ENCODE measurements around the gene EFL1.

Gene EFL1

DNA sequence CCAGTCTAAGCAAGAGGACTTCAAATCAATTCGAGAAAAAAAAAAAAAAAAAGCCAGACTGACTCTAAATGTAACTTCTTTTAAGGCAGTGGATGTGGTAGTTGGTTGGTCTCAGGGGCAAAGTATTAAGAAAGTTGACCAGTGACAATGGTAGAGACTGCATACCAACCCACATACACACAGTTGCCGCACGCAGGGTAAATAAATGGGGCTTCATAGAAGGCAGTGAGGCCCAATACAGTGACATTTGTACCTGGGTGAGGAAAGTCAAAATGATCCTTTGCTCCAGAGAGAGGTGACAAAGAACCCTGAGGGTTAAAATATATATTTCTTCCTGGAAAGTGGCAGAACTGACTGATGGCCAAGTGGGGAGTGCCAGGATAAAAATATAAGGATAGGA is 116.0 kb downstream of the EFL1 start:
- no peak for DNase-seq

DNA sequence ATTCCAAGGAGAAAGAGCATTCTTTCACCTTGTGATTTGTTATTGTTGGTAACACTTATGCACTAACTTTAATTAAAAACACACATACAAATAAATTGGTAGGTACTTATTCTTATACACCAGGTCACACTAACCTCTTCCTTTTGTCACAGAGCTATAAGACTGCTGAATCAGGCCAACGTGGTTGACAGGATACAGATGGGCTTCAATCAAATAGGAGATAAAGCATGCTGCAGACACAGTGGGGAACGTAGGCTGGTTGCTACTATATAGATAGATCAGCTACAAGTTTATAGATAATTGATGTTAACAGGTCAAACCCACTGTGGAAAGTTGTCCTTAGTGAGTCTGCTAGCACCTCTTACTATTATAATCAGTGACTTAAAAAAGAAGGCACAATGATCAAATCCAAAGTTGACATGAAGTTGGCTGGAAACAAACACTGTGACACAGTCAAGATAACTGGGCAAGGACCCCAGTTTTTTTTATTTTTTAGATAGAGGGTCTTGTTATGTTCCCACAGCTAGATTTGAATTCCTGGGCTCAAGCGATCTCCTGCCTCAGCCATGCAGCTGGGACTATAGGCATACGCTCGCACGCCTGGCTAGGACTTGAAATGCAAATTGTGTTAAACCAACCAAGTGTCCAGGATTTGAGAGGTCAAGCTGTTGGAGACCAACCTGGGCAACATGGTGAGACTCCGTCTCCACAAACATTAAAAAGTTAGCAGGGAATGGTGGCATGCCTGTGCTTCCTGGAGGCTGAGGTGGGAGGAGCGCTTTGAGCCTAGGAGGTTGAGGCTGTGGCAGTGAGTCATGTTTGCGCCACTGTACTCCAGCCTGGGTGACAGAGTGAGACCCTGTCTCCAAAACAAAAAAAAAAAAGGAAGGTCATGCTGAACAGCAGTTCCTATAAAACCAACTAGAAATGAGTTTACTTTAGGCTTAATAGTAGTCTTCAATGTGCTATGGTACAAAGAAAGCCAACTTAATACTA is 118.8 kb downstream of the EFL1 start:
- DNase-seq, result no peak

DNA sequence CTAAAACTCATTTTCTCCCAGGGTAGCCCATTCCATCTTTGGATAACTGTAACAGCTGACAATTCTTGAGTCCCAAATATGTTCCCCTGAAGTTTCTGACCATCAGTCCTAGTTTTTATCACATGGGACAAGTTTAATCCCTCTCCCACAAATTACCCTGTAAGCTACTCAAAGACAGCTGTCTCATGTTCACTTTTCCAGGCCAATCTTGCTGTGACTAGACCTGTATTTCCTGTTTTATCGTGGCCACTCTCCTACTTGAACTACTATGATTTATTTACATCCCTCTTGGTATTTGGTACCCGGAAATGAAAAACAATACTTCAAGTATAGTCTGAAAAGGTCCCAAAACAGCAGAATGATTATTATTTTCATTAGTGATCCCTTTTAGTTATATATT is 121.6 kb downstream of the EFL1 start:
- no peak for DNase-seq

DNA sequence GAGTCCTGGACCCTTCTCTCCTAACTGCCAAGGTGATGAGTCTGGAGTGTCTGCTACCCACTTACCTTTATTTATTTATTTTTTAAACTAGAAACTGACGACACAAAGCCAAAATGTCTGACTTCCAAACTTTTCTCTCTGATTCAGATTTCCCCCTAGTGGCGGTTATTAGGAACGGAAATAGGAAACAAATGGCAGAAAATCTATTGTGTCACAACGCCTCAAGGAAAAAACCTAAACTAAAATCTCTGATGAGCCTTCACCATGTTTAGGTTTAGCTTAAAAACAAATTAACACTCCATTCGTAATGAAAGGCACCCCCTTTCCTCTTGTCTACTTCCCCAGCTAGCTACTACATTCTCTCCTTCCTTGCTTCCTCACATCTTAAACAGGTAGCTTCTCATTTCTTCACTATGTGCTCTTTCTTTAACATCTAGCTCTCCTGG is 122.7 kb downstream of the EFL1 start:
- no peak for DNase-seq

DNA sequence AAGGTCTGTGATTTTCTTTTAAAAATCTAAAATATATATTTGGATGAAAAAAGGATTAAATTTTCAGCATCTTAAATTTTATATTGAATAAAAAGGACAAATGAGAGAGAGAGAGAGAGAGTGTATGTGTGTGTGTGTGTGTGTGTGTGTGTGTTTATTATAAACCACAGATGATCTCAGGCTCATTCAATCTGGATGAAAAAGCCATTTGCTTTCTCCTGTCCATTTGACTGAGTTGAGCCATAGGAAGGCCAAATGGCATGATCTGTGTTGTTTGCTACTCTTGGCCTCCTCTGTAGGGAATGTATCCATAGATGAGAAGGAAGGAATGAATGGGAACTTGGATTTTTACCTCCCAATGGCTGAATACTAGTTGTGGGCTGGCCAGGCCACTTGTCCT is 124.2 kb downstream of the EFL1 start:
- DNase-seq, result no peak

DNA sequence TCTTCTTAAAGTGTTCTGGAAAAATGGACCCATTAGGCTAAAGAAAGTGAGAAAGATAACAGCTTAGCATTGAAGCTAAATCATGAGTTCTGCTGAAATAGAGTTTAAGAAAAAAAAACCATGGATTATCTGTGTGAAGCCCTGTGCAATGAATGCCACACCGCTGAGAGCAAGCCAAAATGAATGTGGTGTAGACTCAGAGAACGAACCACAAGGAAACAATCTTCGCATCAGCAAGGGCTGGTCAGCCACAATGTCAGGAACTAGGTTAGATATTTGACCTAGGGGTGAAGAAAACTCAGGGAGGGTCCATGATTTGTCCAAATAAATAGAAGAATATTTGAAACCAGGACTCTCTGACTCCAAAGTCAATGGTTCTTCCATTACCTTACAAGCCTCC is 125.3 kb downstream of the EFL1 start:
- no peak for DNase-seq

DNA sequence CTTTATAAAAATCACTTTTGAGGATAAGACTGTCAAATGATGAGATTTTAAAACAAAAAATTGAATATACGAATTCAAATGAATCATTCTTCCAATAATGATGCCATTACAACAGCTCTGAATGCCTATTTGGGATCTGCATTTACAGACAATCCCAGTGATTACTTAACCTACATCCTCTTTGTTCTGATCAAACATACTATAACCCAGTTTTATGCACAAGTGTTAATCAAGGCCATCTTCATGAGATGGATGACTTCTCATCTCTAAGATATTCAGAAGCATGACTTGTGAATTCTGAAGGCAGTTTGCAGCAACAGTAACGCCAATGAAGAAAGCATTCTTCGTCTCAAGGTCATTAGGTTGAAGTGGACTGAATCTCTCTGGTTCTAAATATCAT is 126.4 kb downstream of the EFL1 start:
- DNase-seq, result no peak

DNA sequence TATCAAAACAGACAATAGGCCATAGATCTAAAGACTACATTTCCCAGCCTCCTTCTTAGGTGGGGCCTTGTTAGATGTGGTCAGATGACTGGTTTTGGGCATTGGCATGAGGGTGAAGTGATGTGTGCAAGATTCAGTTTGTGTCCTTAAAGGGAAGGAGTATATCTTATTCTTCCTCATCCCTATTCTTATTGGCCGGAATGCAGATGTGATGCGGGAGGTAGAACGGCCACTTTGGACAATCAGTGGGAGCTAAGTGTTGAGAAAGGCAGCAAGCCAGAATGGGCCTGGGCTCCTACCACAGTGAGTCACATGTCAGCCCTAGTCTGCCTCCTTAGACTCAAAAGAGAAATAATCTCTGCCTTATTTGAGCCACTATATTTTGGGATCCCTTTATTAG is 126.9 kb downstream of the EFL1 start:
- no peak for DNase-seq

DNA sequence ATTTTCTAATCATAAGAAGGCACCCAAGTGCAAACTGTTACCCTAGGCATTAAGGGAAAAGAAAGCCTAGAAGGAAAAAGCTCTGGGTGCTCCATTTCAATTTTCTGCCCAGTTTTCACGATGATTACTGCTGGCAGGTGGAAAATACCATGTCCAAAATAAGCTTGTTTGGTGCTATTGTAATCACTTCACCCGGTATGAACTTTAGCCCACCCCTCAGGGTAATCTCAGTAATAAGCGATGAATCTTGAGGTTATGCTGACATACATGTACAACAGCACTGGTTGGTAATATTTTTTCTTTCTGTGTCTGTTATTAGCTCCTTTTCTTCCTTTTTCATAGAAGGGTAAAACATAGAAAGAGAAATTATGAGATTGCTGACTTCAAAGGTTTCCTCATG is 128.1 kb downstream of the EFL1 start:
- DNase-seq, result no peak

DNA sequence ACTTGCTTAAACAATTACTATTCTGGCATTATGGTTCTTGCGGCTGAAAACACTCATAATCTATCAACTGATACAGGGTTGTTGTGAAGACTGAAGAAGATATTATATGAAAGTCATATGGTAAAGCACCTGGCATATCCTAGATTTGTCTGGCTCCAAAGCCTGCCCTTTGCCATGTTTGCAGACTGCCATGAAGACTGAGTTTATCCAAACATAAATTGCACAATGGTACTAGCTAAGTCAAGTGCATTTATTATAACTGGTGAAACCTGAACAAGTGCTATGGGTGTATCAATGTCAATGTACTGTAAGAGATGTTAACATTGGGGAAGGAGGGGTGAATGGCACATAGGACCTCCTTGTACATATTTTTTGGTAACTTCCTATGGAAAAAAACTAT is 129.3 kb downstream of the EFL1 start:
- DNase-seq, result no peak

DNA sequence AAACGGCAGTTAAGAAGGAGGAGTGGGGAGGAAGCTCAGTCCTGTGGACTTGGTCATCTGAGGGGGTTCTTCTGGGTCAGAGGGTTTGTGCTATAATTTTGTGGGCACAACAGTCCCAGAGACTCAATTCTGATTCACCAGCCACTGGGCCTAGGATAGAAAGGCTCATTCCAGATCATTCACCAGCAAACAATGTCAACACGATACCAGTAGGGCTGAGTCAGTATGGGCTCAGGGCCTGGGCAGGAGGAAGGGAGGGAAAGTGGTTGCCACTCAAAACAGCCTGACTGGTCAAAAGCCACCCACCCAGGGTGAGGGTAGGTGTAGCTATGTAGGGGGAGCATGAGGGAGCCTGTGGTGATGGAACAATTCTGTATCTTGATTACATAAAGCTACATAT is 129.8 kb downstream of the EFL1 start:
- DNase-seq, result no peak

DNA sequence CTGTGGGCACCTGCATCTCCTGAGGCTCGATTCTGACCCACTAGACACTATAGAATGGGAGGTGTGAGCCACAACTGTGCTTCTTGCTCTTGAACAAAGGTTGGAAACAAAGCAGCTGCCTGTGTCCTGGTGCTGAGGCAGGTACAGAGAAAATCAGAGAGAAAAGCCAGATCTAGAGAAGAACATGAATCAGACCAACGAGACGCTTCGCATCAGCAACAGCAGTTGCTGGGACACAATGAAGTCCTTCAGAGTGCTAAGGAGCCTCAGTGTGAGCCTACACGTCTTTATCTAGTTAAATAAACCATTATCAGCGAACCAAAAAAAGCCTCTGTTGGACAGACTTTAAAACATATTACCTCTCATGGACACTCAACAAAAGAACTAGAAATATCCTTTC is 130.4 kb downstream of the EFL1 start:
- DNase-seq, result no peak

DNA sequence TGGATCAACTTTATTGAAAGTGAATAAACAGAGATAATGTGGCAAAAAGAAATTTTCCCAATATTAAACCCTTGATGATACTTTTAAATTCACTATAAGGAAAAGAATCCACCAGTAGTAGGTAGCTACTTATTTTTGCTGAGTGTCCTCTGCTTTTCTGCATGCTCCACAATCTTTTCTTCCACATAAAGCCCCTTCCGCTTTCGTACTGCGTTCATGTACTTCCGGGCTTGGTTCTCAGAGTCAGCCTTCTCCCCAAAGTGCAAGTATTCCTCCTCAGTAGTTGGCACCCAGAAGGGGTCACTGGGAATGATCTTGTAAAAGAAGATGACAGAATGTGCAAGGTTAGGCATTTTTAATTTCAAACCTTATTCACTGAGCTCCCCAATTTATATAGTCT is 132.3 kb downstream of the EFL1 start:
- DNase-seq, result no peak

DNA sequence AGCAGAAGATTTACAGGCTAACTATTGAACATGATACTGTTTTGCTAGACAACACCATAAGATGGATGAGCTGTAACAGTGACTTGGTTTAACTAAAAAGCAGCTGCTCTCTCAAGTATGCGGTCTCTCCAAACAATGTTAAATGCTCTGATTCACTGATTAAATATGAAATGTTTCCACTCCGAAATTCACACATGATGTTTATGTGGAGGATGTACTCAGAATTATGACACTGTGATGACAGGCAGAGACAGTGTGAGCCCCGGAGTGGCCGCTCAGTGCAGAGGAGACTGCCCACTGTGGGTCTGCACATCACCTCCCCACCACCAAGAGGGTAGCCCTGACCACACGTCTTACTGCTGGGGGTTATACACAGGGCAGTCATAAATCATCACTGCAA is 132.8 kb downstream of the EFL1 start:
- no peak for DNase-seq

DNA sequence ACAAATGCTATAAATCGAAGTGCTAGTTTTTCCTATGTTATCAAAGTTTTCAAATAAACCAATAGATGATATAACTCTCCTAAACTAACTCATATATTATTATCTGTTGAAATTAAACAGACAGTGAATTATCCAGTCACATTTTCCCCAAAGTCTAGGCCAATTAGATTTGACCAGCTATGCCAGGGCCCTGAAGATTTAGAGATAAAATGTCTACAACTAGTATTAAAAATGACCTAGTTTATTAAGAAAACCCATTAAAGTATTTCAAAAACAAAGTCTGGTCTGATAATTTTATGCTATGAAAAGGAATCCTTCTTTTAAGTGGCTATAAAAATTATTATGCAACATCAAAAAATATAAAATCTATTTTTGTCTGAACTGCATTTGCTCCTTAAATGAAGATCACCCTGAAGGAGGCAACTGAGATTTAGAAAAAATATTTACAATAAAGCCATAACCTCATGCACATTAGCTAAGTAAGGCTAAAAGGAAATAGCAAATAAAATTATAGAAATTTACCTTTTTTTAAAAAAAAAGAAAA is 133.3 kb downstream of the EFL1 start:
- no peak for DNase-seq

DNA sequence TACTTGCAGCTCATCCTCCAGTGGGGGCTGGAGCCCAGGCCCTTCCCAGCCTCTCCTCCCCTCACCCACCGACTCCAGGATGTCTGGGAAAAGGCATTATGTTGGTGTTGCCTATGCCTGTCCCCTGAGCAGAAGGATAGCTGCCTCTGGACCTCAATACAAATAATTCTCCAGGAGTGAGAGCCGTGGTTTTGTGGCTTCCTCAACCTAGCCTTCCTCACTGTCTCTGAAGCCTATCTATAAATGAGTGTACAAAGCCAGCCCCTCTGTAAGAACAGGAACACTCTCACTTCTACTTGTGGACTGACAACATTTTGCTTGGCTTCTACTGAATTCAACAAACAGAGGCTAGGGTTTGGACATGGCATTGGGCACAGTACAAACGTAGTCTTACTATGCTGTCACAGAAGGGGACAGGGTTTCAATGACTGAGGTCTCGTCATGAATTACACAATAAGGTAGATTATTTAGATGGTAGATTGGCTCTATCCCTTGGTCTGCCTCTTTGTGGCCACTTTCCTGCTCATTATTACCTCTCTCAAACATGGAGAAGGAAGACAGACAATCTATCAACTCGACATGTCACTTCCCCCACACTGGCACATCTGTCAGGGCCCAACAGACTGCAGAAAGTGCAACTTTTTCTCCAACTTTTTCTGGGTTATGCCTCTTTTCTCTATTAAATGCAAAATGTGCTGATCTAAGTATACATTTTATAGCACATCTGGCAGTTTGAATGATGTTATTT is 134.0 kb downstream of the EFL1 start:
- DNase-seq, result no peak

DNA sequence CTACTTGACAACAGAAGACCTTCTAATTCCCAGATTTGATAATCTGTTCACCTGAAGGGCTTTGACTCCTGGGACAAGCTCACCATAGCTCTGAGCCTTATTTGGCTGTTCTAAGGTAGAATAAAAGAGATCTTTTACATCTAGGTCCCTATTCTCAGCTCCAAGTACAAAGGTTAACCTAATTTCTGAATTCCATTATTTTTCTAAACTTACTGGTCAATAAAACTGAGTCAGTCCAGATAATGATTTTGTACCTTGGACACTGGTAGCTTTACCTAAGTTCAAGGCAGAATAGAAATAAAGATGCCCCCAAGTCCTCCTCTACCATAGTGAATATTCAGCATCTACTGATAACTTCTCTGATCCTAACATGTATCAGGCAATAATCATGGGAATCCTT is 135.0 kb downstream of the EFL1 start:
- DNase-seq, result no peak

DNA sequence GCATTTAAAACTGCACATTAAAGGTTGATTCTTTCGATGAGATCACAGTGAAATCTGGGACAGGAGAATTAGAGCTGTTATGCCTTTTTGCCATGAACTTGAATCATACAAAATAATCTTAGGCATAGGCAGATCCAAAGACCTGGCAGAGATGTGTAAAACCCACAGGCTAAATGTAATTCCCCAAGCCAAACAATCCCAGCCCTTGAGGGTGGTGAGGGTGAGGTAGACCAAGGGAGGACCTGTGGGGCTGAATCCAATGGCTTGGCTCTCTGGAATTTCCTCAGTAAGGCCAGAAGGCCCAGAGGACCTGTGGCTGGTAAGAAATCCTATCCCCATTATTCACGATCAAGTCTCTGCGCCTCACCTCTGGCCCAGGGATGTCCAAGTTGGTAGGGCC is 136.2 kb downstream of the EFL1 start:
- no peak for DNase-seq

DNA sequence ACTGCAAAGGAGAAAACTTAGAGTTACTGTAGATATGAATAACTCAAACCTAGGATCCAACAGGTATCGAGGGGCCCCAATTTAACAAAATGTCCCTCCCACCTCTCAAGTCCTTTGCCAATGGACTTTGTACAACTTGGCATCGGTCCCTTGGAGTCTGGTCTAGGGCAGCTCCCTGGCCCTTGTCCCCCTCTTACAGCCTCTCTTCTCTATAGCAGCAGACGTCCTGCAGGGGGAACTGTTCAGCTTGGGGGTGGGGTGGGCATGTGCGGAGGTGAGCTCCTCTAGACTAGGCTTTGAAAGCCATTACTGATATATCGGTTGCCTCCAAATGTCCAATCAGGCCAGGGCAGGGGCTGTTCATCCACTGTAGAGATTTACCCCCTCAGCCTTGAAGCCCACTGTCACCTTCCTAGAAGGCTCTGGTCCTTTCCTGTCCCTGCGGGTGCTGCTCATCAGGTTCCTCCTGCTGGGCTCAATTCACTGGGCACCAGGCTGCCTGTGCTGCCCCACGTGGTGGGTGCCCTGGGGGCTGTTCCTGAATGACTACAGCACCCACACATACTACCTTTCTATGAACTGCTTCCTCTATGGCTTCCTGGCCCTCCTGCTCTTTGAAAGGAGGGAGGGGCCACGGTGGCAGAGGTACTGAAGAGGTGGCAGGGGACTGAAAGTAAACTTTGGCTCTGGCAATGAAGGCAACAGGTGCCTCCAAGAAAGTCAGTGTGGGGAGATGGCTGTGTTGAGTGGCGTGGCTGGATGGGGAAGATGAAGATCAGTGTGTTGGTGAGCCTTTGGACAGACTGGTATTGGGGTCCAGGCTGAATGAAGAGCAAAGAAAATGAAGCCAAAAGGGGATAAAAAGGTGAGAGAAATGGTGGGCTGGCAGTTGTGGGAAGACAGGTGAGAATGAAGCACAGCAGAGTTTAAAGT is 137.9 kb downstream of the EFL1 start:
- DNase-seq, result no peak

DNA sequence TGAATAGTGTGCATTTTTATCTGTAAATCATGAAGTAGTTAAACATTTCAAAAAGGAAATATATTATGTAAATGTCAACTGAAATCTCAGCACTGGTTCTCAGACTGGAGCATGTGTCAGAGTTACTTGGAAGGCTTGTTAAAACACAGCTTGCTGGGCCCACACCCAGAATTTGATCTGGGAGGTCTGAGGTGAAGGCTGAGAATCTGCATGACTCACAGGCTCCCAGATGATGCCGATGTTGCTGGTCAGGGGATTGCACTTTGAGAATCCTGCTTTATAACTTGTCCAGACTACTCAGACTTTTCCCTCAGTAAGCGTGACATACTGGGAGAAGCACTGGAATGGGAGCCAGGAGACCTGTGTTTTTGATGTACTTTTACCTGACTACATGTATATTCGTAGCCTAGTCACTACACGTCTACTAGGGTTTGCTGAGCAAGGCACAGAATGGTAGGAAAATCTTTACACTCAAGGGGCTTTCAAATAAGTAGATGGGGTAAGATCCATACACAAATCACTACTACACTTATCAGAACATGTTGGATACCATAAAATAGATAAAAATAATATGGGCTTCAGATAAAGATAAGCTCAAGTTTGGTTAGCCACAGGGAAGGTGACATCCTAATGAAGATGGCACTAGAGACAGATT is 139.7 kb downstream of the EFL1 start:
- no peak for DNase-seq

DNA sequence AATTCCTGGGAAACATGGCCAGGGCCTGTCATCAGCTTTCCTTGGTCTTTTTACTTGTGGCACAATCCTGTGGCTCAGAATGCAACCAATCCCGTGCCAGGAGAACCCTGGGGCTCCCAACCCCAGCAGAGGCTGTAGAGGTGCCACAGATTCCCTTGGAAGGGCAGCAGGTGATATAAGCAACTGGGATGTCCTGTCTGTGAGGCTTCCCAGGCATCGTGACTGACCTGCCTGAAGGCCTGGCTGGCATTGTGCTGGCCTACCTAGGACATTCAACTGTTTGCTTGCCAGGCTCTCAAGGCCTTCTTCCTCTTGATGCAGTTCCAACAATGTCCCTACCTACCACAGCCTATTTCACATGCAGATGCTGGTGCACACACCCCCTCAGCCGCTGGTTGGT is 144.5 kb downstream of the EFL1 start:
- no peak for DNase-seq

DNA sequence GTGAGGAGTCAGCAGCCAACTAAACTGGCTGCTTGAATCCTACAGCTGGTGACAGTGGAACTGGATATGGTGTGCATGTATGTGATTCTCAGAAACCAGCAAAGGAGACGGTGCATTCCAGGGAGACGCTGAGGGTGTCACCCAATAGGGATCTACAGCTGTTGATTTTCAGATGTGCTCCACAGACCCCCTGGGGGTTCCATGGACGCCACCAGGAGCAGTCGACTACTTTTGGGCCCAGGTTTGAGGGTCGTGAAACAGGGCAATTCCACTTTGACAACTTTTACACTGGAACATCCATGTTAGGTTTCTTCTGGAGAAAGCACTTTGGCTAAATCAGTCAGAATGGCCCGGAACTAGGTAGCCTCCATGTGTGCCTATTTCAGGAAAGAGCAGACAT is 145.2 kb downstream of the EFL1 start:
- no peak for DNase-seq
